GM19193 (cell line): ENCODE results near the gene ADGRB3.

Experiments used
- POLR2A ChIP-seq: IDR thresholded peaks from 4 replicates; pipeline ENCODE4 v1.6.1; 2011; ENCODE audit not compliant: insufficient read depth, insufficient read length; ENCODE audit errors: extremely low read depth

The ADGRB3 gene

DNA sequence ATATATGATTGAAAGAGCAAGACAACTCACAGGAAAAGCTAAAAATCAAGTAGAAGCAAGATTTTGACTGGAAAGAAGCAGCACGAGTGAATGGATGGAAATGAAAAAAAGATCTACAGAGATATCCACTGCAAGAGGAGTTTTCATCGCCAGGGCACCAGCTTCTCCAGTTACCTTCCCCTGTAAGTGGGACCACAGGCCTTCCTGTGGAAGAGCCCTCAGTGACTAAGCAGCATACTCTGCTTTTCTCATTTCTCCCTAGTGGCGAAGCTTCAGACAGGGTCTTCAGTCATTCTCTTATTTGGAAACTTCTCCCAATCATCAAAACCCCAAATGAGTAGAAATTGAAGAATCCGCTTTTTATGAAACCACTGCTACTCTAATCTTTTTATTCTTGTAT is 40.5 kb downstream of the ADGRB3 start:
- no peak for TF ChIP-seq POLR2A

GRCh38 chr6:68677058-68677457 is 42.0 kb downstream of the ADGRB3 start:
- TF ChIP-seq POLR2A = no peak

- TF ChIP-seq POLR2A = no peak
Measured at GRCh38 chr6:68679399-68679798, 44.3 kb downstream of the ADGRB3 start.

- no peak for TF ChIP-seq POLR2A
Measured at GRCh38 chr6:68680264-68680663, 45.2 kb downstream of the ADGRB3 start.

DNA sequence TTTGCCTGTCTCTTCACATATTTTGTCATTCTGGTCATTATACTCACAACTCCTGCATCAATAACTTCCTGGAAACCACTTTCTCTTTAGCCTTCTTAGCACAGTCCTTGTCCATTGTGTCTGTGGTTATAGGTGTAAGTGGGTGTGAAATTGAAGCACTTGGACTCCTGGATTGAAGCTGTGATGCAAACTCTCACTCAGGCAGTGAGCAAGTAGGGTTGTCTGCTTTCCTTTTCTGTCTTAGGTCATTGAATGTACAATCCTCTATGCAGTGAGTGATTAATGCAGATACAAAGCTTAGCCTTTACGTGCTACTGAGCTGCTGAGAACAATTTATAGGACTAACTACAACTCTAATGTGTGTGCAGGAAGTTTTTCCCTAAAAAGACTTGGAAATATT is 54.8 kb downstream of the ADGRB3 start:
- no peak for TF ChIP-seq POLR2A

GRCh38 chr6:68691120-68691519 is 56.0 kb downstream of the ADGRB3 start:
- TF ChIP-seq POLR2A = no peak

DNA sequence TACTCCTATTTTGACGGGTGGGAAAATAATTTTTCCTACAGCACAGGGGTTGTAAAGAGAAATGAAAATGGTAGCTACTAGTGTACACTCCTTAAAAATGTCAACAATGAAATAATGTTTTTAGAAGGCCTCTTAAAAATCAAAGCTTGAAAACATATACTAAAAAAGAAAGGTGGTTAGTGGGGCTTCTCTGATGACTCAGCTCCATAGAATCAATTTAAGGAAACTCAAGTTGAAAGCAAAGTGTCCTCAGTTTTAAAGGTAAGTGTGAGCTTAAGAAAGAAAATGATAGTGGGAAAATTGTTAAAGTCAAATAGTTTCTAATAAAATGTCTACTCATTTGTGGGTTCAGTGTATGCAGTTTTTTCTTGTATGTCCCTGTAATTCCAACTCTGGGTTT is 58.2 kb downstream of the ADGRB3 start:
- TF ChIP-seq POLR2A = no peak

GRCh38 chr6:68695403-68695802 is 60.3 kb downstream of the ADGRB3 start:
- TF ChIP-seq POLR2A = no peak

GRCh38 chr6:68695838-68696237 is 60.8 kb downstream of the ADGRB3 start:
- TF ChIP-seq POLR2A = no peak

GRCh38 chr6:68697394-68697793 is 62.3 kb downstream of the ADGRB3 start:
- no peak for TF ChIP-seq POLR2A

- TF ChIP-seq POLR2A = no peak
Measured at GRCh38 chr6:68701159-68701558, 66.1 kb downstream of the ADGRB3 start.

- no peak for TF ChIP-seq POLR2A
Measured at GRCh38 chr6:68704485-68704884, 69.4 kb downstream of the ADGRB3 start.

DNA sequence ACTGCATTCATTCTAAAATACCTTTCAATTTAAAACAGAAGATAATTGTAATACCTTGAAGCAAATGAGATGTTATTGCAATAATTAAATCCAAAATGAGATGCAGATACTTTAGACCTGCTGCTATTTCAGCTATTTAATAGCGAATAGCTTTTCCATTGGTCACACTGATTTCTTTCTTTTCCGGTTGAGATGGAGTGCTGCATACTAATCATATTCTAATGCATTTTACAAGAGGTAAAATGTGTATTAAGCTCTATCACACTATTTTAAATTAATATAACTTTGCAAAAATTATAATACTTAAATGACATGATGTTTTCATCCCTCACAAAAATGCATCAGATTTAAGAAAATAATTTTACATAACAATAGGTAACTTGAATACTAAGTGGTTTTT is 74.0 kb downstream of the ADGRB3 start:
- no peak for TF ChIP-seq POLR2A

- TF ChIP-seq POLR2A = no peak
Measured at GRCh38 chr6:68709882-68710281, 74.8 kb downstream of the ADGRB3 start.

- TF ChIP-seq POLR2A = no peak
Measured at GRCh38 chr6:68710496-68710895, 75.4 kb downstream of the ADGRB3 start.

- TF ChIP-seq POLR2A = no peak
Measured at GRCh38 chr6:68710916-68711315, 75.8 kb downstream of the ADGRB3 start.

DNA sequence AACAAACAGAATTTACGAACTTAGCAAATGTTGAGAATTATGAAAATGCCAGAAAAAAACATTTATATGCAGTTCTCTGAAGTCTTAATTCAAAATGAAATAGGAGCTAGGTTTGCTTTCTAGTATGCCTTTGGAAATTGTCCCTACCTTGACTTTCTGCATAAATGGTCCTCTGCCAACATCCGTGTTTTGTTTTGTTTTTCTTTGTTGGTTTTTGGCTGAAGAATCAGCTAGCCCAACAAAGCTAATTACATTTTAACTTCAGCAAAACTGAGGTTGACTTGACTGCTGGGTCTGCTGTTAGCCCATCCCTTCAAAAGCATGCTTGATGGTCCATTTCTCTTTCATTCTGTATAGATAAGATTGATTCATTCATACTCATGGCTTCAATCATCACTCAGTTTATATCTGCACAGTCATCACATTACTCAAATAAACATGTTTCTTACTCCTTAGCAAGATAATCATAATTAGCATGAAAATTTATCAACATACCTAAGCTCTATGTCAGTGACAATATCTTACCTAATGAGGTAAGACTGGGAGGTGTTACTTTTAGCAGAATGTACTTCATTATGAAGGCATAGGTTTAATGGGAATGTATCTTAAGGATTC is 76.4 kb downstream of the ADGRB3 start:
- TF ChIP-seq POLR2A = no peak

GRCh38 chr6:68716620-68717019 is 81.5 kb downstream of the ADGRB3 start:
- no peak for TF ChIP-seq POLR2A

DNA sequence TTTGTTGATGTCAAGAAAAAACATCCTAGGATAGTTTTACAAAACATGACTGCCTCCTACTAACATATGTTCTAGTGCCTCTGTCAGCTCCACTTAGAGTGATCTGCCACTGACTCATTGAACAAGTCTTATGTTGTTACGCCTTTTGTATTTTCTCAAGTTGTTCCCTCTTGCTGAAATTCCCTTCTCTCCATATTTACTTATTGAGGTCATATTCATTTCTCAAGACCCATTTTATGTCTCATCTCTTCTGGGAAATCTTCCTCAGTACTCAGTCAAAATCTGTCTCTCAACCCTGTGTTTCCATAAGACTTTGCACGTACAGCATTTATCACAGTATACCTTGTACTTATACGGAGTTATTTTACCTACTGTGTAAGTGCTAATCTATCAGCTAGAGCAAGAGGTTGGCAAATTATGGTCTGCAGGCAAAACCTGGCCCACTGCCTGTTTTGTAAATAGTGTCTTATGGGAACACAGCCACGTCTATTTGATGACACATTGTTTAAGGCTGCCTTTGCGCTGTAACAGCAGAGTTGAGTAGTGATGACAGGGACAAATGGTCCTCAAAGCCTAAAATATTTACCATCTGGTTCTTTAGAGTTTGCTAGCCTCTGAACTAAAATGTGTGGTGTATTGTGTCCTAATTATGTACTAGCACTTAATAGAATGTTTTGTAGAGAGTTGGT is 83.4 kb downstream of the ADGRB3 start:
- no peak for TF ChIP-seq POLR2A
